Osteoblast (primary cell): Measurements from ENCODE around the gene ZNRF2. TPM values are rescaled to one million over a fixed set of nuclear protein-coding genes. Genes with fewer than 3 reads are reported as not detected.

ENCODE experiments used
- DNase-seq: peaks from one replicate; pipeline ENCODE4 v3.0.0; 2011; ENCODE audit warnings: low spot score, mixed read lengths; ENCODE audit not compliant: insufficient read length; ENCODE audit errors: missing footprints
- H2AFZ ChIP-seq: 2 replicates; pipeline ENCODE4 v1.6.0; 2011; ENCODE audit warnings: mild to moderate bottlenecking, low read length
- H3K27ac ChIP-seq: 2 replicates; pipeline ENCODE4 v1.5.1; 2011; ENCODE audit warnings: mild to moderate bottlenecking, low read depth, low read length, moderate library complexity
- H3K27me3 ChIP-seq: 2 replicates; pipeline ENCODE4 v1.6.0; 2012; ENCODE audit warnings: mild to moderate bottlenecking, control low read depth, inconsistent platforms, low read length, moderate library complexity; ENCODE audit not compliant: insufficient read depth
- H3K36me3 ChIP-seq: 2 replicates; pipeline ENCODE4 v1.5.1; 2011; ENCODE audit warnings: mild to moderate bottlenecking, low read length, control low read depth, moderate library complexity; ENCODE audit not compliant: insufficient read depth
- H3K4me1 ChIP-seq: 2 replicates; pipeline ENCODE4 v1.5.1; 2011; ENCODE audit warnings: mild to moderate bottlenecking, low read length, control low read depth, moderate library complexity; ENCODE audit not compliant: insufficient read depth
- H3K4me2 ChIP-seq: 2 replicates; pipeline ENCODE4 v1.6.0; 2011; ENCODE audit warnings: mild to moderate bottlenecking, low read length; ENCODE audit not compliant: insufficient read depth
- H3K4me3 ChIP-seq: fragments of 200-600 bp; sonication (generic); 3 replicates; pipeline ENCODE4 v1.5.1; 2012; ENCODE audit warnings: mild to moderate bottlenecking, low read length, inconsistent platforms; ENCODE audit not compliant: insufficient read depth
- H3K79me2 ChIP-seq: 2 replicates; pipeline ENCODE4 v1.6.0; 2012; ENCODE audit warnings: mild to moderate bottlenecking, low read length, control low read depth, inconsistent platforms; ENCODE audit not compliant: insufficient read depth
- H3K9me3 ChIP-seq: 2 replicates; pipeline ENCODE4 v1.5.1; 2011; ENCODE audit warnings: low read depth, low read length, control low read depth
- H4K20me1 ChIP-seq: 2 replicates; pipeline ENCODE4 v1.6.0; 2012; ENCODE audit warnings: mild to moderate bottlenecking, low read length, control low read depth; ENCODE audit not compliant: insufficient read depth
- total RNA-seq: library from RNA; depleted of rRNA; stranded (reverse); fragments of >200 nt; gene quantifications from 2 replicates; pipeline ENCODE4 v1.2.3, GENCODE V29; 2012
- TF ChIP-seq, protein P1 (sequence below): IDR thresholded peaks from 2 replicates; pipeline ENCODE4 v1.5.1; 2011; ENCODE audit warnings: mild to moderate bottlenecking, low read depth, low read length, moderate library complexity; ENCODE audit errors: extremely low read depth

Gene ZNRF2
- total RNA-seq, 1 donor = 12.7 TPM

DNA sequence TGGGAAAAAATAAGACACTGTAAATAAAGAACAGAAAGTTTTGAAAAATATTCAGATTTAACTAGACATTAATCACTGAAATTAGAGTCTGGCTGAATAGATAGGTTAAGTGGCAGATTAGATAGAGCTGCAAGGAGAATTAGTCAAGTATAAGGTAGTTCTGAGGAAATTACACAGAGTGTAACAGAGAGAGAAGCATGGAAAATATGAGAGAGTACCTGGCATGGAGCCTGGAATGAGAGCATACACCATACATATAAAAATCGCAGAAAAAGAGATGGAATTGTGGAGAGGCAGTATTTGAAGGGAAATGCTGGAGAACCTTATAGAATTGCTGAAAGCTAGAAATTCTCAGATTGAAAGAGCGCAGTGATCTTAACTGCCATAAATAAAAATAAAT, 46.9 kb downstream of the ZNRF2 start:
- no peaks in the 10 kb centered on the region for H3K79me2 ChIP-seq
- H3K27me3 ChIP-seq = no peaks in the 10 kb centered on the region
- H3K9me3 ChIP-seq = no peaks in the 10 kb centered on the region
- no peak overlapping the region for H3K27ac ChIP-seq
- H3K4me1 ChIP-seq = peaks cover 4% of the 10 kb centered on the region
- no peak overlapping the region for H2AFZ ChIP-seq
- peaks cover 2% of the 10 kb centered on the region for H4K20me1 ChIP-seq
- no peak for DNase-seq
- TF ChIP-seq, protein P1, sequence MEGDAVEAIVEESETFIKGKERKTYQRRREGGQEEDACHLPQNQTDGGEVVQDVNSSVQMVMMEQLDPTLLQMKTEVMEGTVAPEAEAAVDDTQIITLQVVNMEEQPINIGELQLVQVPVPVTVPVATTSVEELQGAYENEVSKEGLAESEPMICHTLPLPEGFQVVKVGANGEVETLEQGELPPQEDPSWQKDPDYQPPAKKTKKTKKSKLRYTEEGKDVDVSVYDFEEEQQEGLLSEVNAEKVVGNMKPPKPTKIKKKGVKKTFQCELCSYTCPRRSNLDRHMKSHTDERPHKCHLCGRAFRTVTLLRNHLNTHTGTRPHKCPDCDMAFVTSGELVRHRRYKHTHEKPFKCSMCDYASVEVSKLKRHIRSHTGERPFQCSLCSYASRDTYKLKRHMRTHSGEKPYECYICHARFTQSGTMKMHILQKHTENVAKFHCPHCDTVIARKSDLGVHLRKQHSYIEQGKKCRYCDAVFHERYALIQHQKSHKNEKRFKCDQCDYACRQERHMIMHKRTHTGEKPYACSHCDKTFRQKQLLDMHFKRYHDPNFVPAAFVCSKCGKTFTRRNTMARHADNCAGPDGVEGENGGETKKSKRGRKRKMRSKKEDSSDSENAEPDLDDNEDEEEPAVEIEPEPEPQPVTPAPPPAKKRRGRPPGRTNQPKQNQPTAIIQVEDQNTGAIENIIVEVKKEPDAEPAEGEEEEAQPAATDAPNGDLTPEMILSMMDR = no peak
- no peaks in the 10 kb centered on the region for H3K36me3 ChIP-seq
- no peak overlapping the region for H3K4me3 ChIP-seq
- H3K4me2 ChIP-seq = no peak overlapping the region

DNA sequence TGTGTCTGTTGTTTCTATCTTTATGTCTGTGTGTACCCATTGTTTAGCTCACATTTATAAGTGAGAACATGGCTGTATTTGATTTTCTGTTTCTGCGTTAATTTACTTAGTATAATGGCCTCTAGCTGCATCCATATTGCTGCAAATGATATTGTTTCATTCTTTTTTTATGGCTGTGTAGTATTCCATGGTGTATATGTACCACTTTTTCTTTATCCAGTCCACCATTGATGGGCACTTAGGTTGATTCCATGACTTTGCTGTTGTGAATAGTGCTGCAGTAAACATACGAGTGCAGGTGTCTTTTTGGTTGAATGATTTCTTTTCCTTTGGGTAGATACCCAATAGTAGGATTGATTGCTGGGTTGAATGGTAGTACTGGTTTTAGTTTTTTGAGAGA, 48.2 kb downstream of the ZNRF2 start:
- no peak overlapping the region for H3K4me2 ChIP-seq
- TF ChIP-seq, protein P1 = no peak
- H4K20me1 ChIP-seq = peaks cover 2% of the 10 kb centered on the region
- no peaks in the 10 kb centered on the region for H3K79me2 ChIP-seq
- peaks cover 4% of the 10 kb centered on the region for H3K4me1 ChIP-seq
- no peak overlapping the region for H3K4me3 ChIP-seq
- H3K9me3 ChIP-seq = no peaks in the 10 kb centered on the region
- H2AFZ ChIP-seq = no peak overlapping the region
- no peaks in the 10 kb centered on the region for H3K36me3 ChIP-seq
- H3K27ac ChIP-seq = no peak overlapping the region
- no peaks in the 10 kb centered on the region for H3K27me3 ChIP-seq
- DNase-seq = no peak

GRCh38 chr7:30335763-30336487, 51.5 kb downstream of the ZNRF2 start:
- H2AFZ ChIP-seq = no peak overlapping the region
- TF ChIP-seq, protein P1 = no peak
- H3K4me1 ChIP-seq = no peaks in the 10 kb centered on the region
- no peak overlapping the region for H3K27ac ChIP-seq
- DNase-seq = peak; percentile 22
- no peaks in the 10 kb centered on the region for H3K36me3 ChIP-seq
- H3K79me2 ChIP-seq = no peaks in the 10 kb centered on the region
- no peaks in the 10 kb centered on the region for H3K9me3 ChIP-seq
- H3K4me2 ChIP-seq = no peak overlapping the region
- peaks cover 2% of the 10 kb centered on the region for H4K20me1 ChIP-seq
- no peaks in the 10 kb centered on the region for H3K27me3 ChIP-seq
- H3K4me3 ChIP-seq = no peak overlapping the region

DNA sequence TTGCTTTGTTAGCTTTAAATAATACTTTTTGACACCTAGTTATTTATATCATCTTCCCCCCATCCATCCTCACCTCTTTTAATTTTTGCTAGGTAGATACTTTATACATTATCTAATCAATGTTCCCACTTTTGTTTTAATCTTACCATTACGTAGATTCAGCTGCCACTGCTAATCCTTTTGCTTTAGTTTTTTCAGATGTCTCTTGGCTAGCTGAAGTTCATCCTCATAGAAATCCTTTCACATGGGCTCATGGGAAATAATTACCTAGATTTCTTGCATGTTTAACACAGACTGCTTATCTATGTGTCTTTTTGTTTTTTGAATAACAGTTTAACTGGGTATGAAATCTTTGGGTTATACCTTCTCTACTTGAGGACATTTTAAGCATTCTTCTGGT, 60.1 kb downstream of the ZNRF2 start:
- no peak overlapping the region for H3K27ac ChIP-seq
- H3K79me2 ChIP-seq = peaks cover 3% of the 10 kb centered on the region
- H4K20me1 ChIP-seq = no peaks in the 10 kb centered on the region
- no peaks in the 10 kb centered on the region for H3K9me3 ChIP-seq
- no peaks in the 10 kb centered on the region for H3K27me3 ChIP-seq
- H3K4me2 ChIP-seq = no peak overlapping the region
- no peak for DNase-seq
- no peak overlapping the region for H3K4me3 ChIP-seq
- no peak overlapping the region for H2AFZ ChIP-seq
- no peaks in the 10 kb centered on the region for H3K36me3 ChIP-seq
- peaks cover 16% of the 10 kb centered on the region for H3K4me1 ChIP-seq
- TF ChIP-seq, protein P1 = no peak
